ENCODE results near the gene MC3R. TPM values are rescaled to one million over a fixed set of nuclear protein-coding genes. Genes with fewer than 3 reads are reported as not detected.

MC3R gene
- total and polyA plus RNA-seq, 2 of the 4 experiments (the other 2 are of a cell fraction): not detected

GRCh38 chr20:56257604-56258003 lies 9.1 kb downstream of the MC3R start:
- dilution Hi-C loops (cut with HindIII; ENCODE audit: low sequenced_read_pairs, unreplicated experiment) (no loop called here), in situ Hi-C loops (cut with MboI; ENCODE audit: low sequenced_read_pairs) (no loop called here), intact Hi-C loops (cut with micrococcal nuclease) (no loop called here)
- no peak overlapping the region for H4K91ac ChIP-seq (ENCODE audit: insufficient read depth, low read depth, low read length)
- no peaks in the 10 kb centered on the region for H3K27me3 ChIP-seq (ENCODE audit: control insufficient read depth, insufficient read depth, low read length)
- no peak overlapping the region for H3K14ac ChIP-seq (replicated peaks; ENCODE audit: low read depth, low read length)
- BruUV-seq (replicated peaks): no TSS peak
- no peak overlapping the region for H3K9ac ChIP-seq (ENCODE audit: low read depth, low read length)
- no peaks in the 10 kb centered on the region for H3K4me1 ChIP-seq (ENCODE audit: control insufficient read depth, insufficient read depth, low read length)
- H3K4ac ChIP-seq (ENCODE audit: low read depth, low read length): no peak overlapping the region
- no peak overlapping the region for H2BK15ac ChIP-seq (ENCODE audit: low read depth, low read length)
- POLR2A ChIA-PET (ENCODE audit: unreplicated experiment): no interaction called here
- H2BK120ac ChIP-seq (ENCODE audit: low read depth, low read length): no peak overlapping the region
- no peak overlapping the region for H2BK20ac ChIP-seq (ENCODE audit: low read depth, low read length)
- no peak overlapping the region for H4K5ac ChIP-seq (ENCODE audit: low read depth, low read length)
- H2AK5ac ChIP-seq (ENCODE audit: low read depth, low read length): no peak overlapping the region
- H3K79me1 ChIP-seq (ENCODE audit: low read depth in 1 of 2, low read length in 2 of 2): no peaks in the 10 kb centered on the region
- H3K36me3 ChIP-seq (ENCODE audit: control insufficient read depth, insufficient read depth, low read length): no peaks in the 10 kb centered on the region
- DNase-seq (no peak), ATAC-seq (ENCODE audit: low read depth) (no peak)
- H3K9me3 ChIP-seq (ENCODE audit: control insufficient read depth, insufficient read depth, low read length): no peaks in the 10 kb centered on the region; the same call in 1 of the 2 replicates
- H2BK5ac ChIP-seq (ENCODE audit: low read depth, low read length, poor library complexity, severe bottlenecking): no peak overlapping the region
- no peak overlapping the region for H3K56ac ChIP-seq (ENCODE audit: extremely low read depth, insufficient read depth, low read length)
- H3K27ac ChIP-seq (ENCODE audit: insufficient read depth, low read length): no peak overlapping the region
- no peak overlapping the region for H3K18ac ChIP-seq (ENCODE audit: low read depth, low read length)
- CTCF ChIA-PET: no interaction called here
- no peak overlapping the region for H3K23ac ChIP-seq (ENCODE audit: low read depth, low read length)
- H4K8ac ChIP-seq (ENCODE audit: low read depth in 2 of 2, low read length in 2 of 2): no peak overlapping the region
- no peak overlapping the region for H2AK9ac ChIP-seq (replicated peaks; ENCODE audit: low read depth, low read length, poor library complexity)
- H3K4me3 ChIP-seq (ENCODE audit: insufficient read depth, low read depth, low read length): no peak overlapping the region
- WGBS, 2 experiments (ENCODE audit: extremely low coverage in 2 of 2, insufficient read length in 1 of 2): 60% methylated on average over 1 of the region's 7 CpGs; no CpG with 5 or more reads in 1 of the 2 experiments
- no peak overlapping the region for H2AFZ ChIP-seq (replicated peaks; ENCODE audit: low read length, poor library complexity)
- H3K9me1 ChIP-seq (ENCODE audit: insufficient read depth, low read length): no peaks in the 10 kb centered on the region
- TF ChIP-seq NFE2L2 (IDR thresholded peaks at IDR 0.05; ENCODE audit: low read depth, low read length) (no peak), BHLHE40 (IDR thresholded peaks at IDR 0.05; ENCODE audit: low read depth, low read length) (no peak), CTCF (conservative IDR thresholded peaks at IDR 0.05; ENCODE audit: low read depth, low read length) (no peak), CEBPB (IDR thresholded peaks at IDR 0.05; ENCODE audit: low read depth, low read length) (no peak), MXI1 (IDR thresholded peaks at IDR 0.05; ENCODE audit: borderline replicate concordance, low read depth, low read length) (no peak), CHD1 (IDR thresholded peaks at IDR 0.05; ENCODE audit: low read depth, low read length) (no peak), SMC3 (IDR thresholded peaks at IDR 0.05; ENCODE audit: low read depth, low read length) (no peak), RFX5 (IDR thresholded peaks at IDR 0.05; ENCODE audit: low read depth, low read length) (no peak), RCOR1 (IDR thresholded peaks at IDR 0.05; ENCODE audit: insufficient replicate concordance, low read length) (no peak), MAFK (IDR thresholded peaks at IDR 0.05; ENCODE audit: low read depth, low read length) (no peak), ELK1 (IDR thresholded peaks at IDR 0.05; ENCODE audit: borderline replicate concordance, low read depth, low read length) (no peak)
- no peak overlapping the region for H3K4me2 ChIP-seq (ENCODE audit: low read depth, low read length)
- no peaks in the 10 kb centered on the region for H4K20me1 ChIP-seq (ENCODE audit: insufficient read depth, low read length)

All from IMR-90 (cell line).